GM23338 (cell line): ENCODE measurements around the gene PHACTR1. TPM values are rescaled to one million over a fixed set of nuclear protein-coding genes. Genes with fewer than 3 reads are reported as not detected.

Experiments
- ATAC-seq: fragments of 200-7000 bp; cut with Tn5 transposase; 3 replicates; pipeline ENCODE4 v1.9.1; 2020
- DNase-seq: peaks from one replicate; pipeline ENCODE4 v3.0.0-alpha.2; 2015; ENCODE audit warnings: low spot score
- H2AFZ ChIP-seq: fragments of 200-600 bp; sonication (generic); 2 replicates; pipeline ENCODE4 v1.8.0; 2016; ENCODE audit warnings: antibody characterized with exemption, mild to moderate bottlenecking, moderate library complexity
- H3F3A ChIP-seq: fragments of 200-600 bp; sonication (generic); replicated peaks from 2 replicates; pipeline ENCODE4 v1.8.0; 2017; ENCODE audit warnings: antibody characterized with exemption, mixed run types, low read depth
- H3K27ac ChIP-seq: fragments of 200-600 bp; sonication (generic); 2 replicates; pipeline ENCODE4 v1.6.1; 2016; ENCODE audit warnings: low read depth
- H3K27me3 ChIP-seq: fragments of 200-600 bp; sonication (generic); 2 replicates; pipeline ENCODE4 v1.8.0; 2016; ENCODE audit warnings: mild to moderate bottlenecking, mixed run types, moderate library complexity; ENCODE audit not compliant: insufficient read depth
- H3K36me3 ChIP-seq: fragments of 200-600 bp; sonication (generic); 2 replicates; pipeline ENCODE4 v1.8.0; 2016; ENCODE audit warnings: mild to moderate bottlenecking; ENCODE audit not compliant: insufficient read depth
- H3K4me1 ChIP-seq: fragments of 200-600 bp; sonication (generic); 2 replicates; pipeline ENCODE4 v1.8.0; 2016; ENCODE audit warnings: mild to moderate bottlenecking, moderate library complexity; ENCODE audit not compliant: insufficient read depth
- H3K4me2 ChIP-seq: fragments of 200-600 bp; sonication (generic); 2 replicates; pipeline ENCODE4 v1.7.1; 2017; ENCODE audit warnings: mixed run types
- H3K4me3 ChIP-seq: fragments of 200-600 bp; sonication (generic); 2 replicates; pipeline ENCODE4 v1.6.1; 2016; ENCODE audit warnings: mixed run types
- H3K79me2 ChIP-seq: fragments of 200-600 bp; sonication (generic); replicated peaks from 2 replicates; pipeline ENCODE4 v1.8.0; 2017; ENCODE audit warnings: mild to moderate bottlenecking; ENCODE audit not compliant: insufficient read depth
- H3K9me2 ChIP-seq: fragments of 200-600 bp; sonication (generic); 2 replicates; pipeline ENCODE4 v1.8.0; 2017; ENCODE audit not compliant: insufficient read depth
- H4K20me1 ChIP-seq: fragments of 200-600 bp; sonication (generic); replicated peaks from 2 replicates; pipeline ENCODE4 v1.8.0; 2017; ENCODE audit warnings: mild to moderate bottlenecking; ENCODE audit not compliant: insufficient read depth
- H3K27ac Mint-ChIP-seq: 2 replicates; pipeline ENCODE4 v1.8.0; 2020; ENCODE audit warnings: inconsistent platforms, mild to moderate bottlenecking, moderate library complexity, mixed read lengths
- H3K27me3 Mint-ChIP-seq: 3 replicates; pipeline ENCODE4 v1.8.0; 2022; ENCODE audit warnings: low read depth, mild to moderate bottlenecking, moderate library complexity, mixed read lengths, inconsistent platforms; ENCODE audit not compliant: insufficient read depth, poor library complexity
- H3K36me3 Mint-ChIP-seq: 3 replicates; pipeline ENCODE4 v1.8.0; 2021; ENCODE audit warnings: low read depth, mild to moderate bottlenecking, inconsistent platforms, moderate library complexity, mixed read lengths
- H3K4me1 Mint-ChIP-seq: 3 replicates; pipeline ENCODE4 v1.8.0; 2020; ENCODE audit warnings: mild to moderate bottlenecking, inconsistent platforms, mixed read lengths
- H3K4me3 Mint-ChIP-seq: 3 replicates; pipeline ENCODE4 v1.8.0; 2021; ENCODE audit warnings: moderate library complexity, mild to moderate bottlenecking, inconsistent platforms, mixed read lengths
- H3K9me3 Mint-ChIP-seq: 3 replicates; pipeline ENCODE4 v1.8.0; 2020; ENCODE audit warnings: moderate library complexity, mild to moderate bottlenecking, inconsistent platforms, mixed read lengths
- CREB1 ChIP-seq: fragments of 250-450 bp; sonication (Bioruptor Pico); IDR thresholded peaks from 2 replicates; pipeline ENCODE4 v1.5.0; 2020; ENCODE audit warnings: low read depth, mild to moderate bottlenecking, moderate library complexity
- EZH2 ChIP-seq: fragments of 200-600 bp; sonication (generic); IDR thresholded peaks from one replicate; pipeline ENCODE4 v1.8.0; 2017; ENCODE audit warnings: antibody characterized with exemption, mild to moderate bottlenecking, low read depth; ENCODE audit not compliant: unreplicated experiment
- EZH2phosphoT487 ChIP-seq: fragments of 200-600 bp; sonication (generic); IDR thresholded peaks from one replicate; pipeline ENCODE4 v1.8.1; 2018; ENCODE audit warnings: antibody characterized with exemption; ENCODE audit not compliant: unreplicated experiment
- JUNB ChIP-seq: IDR thresholded peaks from one replicate; pipeline ENCODE4 v1.6.1; 2016; ENCODE audit warnings: antibody characterized with exemption; ENCODE audit not compliant: unreplicated experiment
- NANOG ChIP-seq: IDR thresholded peaks from 2 replicates; pipeline ENCODE4 v1.6.1; 2016; ENCODE audit warnings: antibody characterized with exemption, borderline replicate concordance
- POLR2AphosphoS5 ChIP-seq: IDR thresholded peaks from 2 replicates; pipeline ENCODE4 v1.6.1; 2016; ENCODE audit warnings: antibody characterized with exemption, low read depth
- STAT1 ChIP-seq: IDR thresholded peaks from one replicate; pipeline ENCODE4 v1.6.1; 2016; ENCODE audit warnings: antibody characterized with exemption; ENCODE audit not compliant: unreplicated experiment
- ZNF114 ChIP-seq: fragments of 250-450 bp; sonication (Bioruptor Pico); IDR thresholded peaks from 2 replicates; pipeline ENCODE4 v1.5.0; 2020; ENCODE audit warnings: mild to moderate bottlenecking, moderate library complexity
- ZNF331 ChIP-seq: fragments of 250-450 bp; sonication (Bioruptor Pico); IDR thresholded peaks from 2 replicates; pipeline ENCODE4 v1.5.0; 2020; ENCODE audit warnings: low read depth, mild to moderate bottlenecking, moderate library complexity
- polyA plus RNA-seq: library from polyadenylated mRNA; unstranded; fragments of >200 nt; fragmentation: Nextera tagmentation; extraction: Ambion mirVana; gene quantifications from 2 replicates; pipeline ENCODE4 v1.2.1, GENCODE V29; 2016
- total RNA-seq: library from RNA; depleted of rRNA; stranded (reverse); fragments of >200 nt; shearing (Covaris generic); gene quantifications from 2 replicates; pipeline ENCODE4 v1.2.3, GENCODE V29; 2014
- TF ChIP-seq, protein P1 (sequence below): IDR thresholded peaks from one replicate; pipeline ENCODE4 v1.6.1; 2018; ENCODE audit warnings: antibody characterized with exemption; ENCODE audit not compliant: unreplicated experiment
- TF ChIP-seq, protein P2 (sequence below), 2 experiments: fragments of 200-600 bp in 1 of 2; sonication (generic) in 1 of 2; conservative IDR thresholded peaks; 2 replicates each; pipeline versions ENCODE4 v1.5.1 to v1.6.1; 2016 to 2017; ENCODE audit warnings: antibody characterized with exemption in 2 of 2, low read depth in 2 of 2, mild to moderate bottlenecking in 2 of 2, moderate library complexity in 1 of 2
- TF ChIP-seq, protein P3 (sequence below): IDR thresholded peaks from 2 replicates; pipeline ENCODE4 v1.6.1; 2016; ENCODE audit warnings: antibody characterized with exemption

Gene PHACTR1
- total and polyA plus RNA-seq, 2 experiments from 2014 or later = 5.9 to 19.3 TPM

DNA sequence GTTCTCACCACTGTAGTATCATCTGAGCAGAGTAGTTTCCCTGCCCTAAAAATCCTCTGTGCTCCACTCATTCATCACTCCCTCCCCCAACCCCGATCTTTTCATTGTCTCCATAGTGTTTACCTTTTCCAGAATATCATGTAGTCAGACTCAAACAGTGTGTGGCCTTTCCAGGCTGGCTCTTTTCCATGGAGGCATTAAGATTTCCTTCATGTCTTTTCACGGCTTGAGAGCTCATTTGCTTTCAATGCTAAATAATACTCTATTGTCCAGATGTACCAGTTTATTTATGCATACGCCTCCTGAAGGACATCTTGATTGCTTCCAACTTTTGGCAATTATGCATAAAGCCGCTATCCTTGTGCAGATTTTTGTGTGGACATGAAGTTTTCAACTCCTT lies 235.8 kb downstream of the PHACTR1 start:
- no peak overlapping the region for H2AFZ ChIP-seq
- no peak for DNase-seq
- H3K27ac Mint-ChIP-seq = no peak overlapping the region

DNA sequence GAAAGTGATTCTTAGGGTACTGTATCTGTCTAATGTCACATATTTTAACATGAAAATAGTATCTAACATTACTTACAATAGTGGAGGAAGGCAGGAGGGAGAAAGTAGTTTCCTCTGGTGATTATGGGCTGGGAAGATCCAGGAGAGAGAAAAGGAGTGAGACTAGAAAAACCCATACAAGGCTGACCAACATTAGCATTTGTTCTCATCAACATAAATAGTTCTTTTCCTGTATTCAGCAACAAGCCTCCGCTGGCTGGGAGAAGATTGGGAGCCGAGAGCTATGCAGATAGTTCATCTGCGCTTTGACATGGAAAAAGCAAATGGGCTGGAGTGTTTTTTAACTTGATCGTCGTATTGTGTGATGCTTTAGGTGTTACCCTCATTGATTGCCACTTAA lies 239.4 kb downstream of the PHACTR1 start:
- Histone ChIP-seq H3K36me3 (no peaks in the 10 kb centered on the region), H4K20me1 (0 out of 2 replicates have a peak, but pooled peaks cover 2% of the 10 kb centered on the region), H2AFZ (no peak overlapping the region), H3K27me3 (peaks cover 65% of the 10 kb centered on the region), H3K4me1 (peaks cover 30% of the 10 kb centered on the region), H3K4me2 (peak overlapping the region; percentile 83), H3K79me2 (no peaks in the 10 kb centered on the region), H3K4me3 (peak overlapping the region; percentile 57), H3K9me2 (no peaks in the 10 kb centered on the region), H3F3A (no peaks in the 10 kb centered on the region), H3K27ac (no peak overlapping the region)
- DNase-seq (peak; percentile 78), ATAC-seq (peak; percentile 45)
- Mint-ChIP-seq H3K27me3 (peaks cover 62% of the 10 kb centered on the region), H3K9me3 (no peaks in the 10 kb centered on the region), H3K27ac (no peak overlapping the region), H3K36me3 (no peaks in the 10 kb centered on the region), H3K4me3 (peak overlapping the region; percentile 73), H3K4me1 (peaks cover 35% of the 10 kb centered on the region)
- TF ChIP-seq STAT1 (no peak), NANOG (no peak), ZNF331 (CRISPR knock-in tag) (no peak), CREB1 (CRISPR knock-in tag) (no peak), EZH2phosphoT487 (no peak), POLR2AphosphoS5 (no peak), JUNB (no peak), ZNF114 (no peak)
- TF ChIP-seq, protein P1, sequence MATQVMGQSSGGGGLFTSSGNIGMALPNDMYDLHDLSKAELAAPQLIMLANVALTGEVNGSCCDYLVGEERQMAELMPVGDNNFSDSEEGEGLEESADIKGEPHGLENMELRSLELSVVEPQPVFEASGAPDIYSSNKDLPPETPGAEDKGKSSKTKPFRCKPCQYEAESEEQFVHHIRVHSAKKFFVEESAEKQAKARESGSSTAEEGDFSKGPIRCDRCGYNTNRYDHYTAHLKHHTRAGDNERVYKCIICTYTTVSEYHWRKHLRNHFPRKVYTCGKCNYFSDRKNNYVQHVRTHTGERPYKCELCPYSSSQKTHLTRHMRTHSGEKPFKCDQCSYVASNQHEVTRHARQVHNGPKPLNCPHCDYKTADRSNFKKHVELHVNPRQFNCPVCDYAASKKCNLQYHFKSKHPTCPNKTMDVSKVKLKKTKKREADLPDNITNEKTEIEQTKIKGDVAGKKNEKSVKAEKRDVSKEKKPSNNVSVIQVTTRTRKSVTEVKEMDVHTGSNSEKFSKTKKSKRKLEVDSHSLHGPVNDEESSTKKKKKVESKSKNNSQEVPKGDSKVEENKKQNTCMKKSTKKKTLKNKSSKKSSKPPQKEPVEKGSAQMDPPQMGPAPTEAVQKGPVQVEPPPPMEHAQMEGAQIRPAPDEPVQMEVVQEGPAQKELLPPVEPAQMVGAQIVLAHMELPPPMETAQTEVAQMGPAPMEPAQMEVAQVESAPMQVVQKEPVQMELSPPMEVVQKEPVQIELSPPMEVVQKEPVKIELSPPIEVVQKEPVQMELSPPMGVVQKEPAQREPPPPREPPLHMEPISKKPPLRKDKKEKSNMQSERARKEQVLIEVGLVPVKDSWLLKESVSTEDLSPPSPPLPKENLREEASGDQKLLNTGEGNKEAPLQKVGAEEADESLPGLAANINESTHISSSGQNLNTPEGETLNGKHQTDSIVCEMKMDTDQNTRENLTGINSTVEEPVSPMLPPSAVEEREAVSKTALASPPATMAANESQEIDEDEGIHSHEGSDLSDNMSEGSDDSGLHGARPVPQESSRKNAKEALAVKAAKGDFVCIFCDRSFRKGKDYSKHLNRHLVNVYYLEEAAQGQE = no peak
- TF ChIP-seq, protein P2, sequence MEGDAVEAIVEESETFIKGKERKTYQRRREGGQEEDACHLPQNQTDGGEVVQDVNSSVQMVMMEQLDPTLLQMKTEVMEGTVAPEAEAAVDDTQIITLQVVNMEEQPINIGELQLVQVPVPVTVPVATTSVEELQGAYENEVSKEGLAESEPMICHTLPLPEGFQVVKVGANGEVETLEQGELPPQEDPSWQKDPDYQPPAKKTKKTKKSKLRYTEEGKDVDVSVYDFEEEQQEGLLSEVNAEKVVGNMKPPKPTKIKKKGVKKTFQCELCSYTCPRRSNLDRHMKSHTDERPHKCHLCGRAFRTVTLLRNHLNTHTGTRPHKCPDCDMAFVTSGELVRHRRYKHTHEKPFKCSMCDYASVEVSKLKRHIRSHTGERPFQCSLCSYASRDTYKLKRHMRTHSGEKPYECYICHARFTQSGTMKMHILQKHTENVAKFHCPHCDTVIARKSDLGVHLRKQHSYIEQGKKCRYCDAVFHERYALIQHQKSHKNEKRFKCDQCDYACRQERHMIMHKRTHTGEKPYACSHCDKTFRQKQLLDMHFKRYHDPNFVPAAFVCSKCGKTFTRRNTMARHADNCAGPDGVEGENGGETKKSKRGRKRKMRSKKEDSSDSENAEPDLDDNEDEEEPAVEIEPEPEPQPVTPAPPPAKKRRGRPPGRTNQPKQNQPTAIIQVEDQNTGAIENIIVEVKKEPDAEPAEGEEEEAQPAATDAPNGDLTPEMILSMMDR (conservative IDR thresholded peaks at IDR 0.05; ENCODE audit: low read depth in 2 of 2) = no peak
- TF ChIP-seq, protein P3, sequence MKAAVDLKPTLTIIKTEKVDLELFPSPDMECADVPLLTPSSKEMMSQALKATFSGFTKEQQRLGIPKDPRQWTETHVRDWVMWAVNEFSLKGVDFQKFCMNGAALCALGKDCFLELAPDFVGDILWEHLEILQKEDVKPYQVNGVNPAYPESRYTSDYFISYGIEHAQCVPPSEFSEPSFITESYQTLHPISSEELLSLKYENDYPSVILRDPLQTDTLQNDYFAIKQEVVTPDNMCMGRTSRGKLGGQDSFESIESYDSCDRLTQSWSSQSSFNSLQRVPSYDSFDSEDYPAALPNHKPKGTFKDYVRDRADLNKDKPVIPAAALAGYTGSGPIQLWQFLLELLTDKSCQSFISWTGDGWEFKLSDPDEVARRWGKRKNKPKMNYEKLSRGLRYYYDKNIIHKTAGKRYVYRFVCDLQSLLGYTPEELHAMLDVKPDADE = no peak

More for the DNA sequence above, 235.8 kb downstream of the PHACTR1 start:
- Histone ChIP-seq H3K36me3 (no peaks in the 10 kb centered on the region), H3K9me2 (no peaks in the 10 kb centered on the region), H3K4me2 (no peak overlapping the region), H4K20me1 (no peaks in the 10 kb centered on the region), H3K27ac (no peak overlapping the region), H3K4me3 (no peak overlapping the region), H3K27me3 (peaks cover 28% of the 10 kb centered on the region), H3K79me2 (no peaks in the 10 kb centered on the region), H3K4me1 (peaks cover 15% of the 10 kb centered on the region), H3F3A (no peaks in the 10 kb centered on the region)
- Mint-ChIP-seq H3K4me1 (peaks cover 22% of the 10 kb centered on the region), H3K36me3 (no peaks in the 10 kb centered on the region), H3K9me3 (no peaks in the 10 kb centered on the region), H3K27me3 (peaks cover 28% of the 10 kb centered on the region), H3K4me3 (no peak overlapping the region)
- ATAC-seq = no peak
- no peak for TF ChIP-seq EZH2
- TF ChIP-seq, protein P2 (conservative IDR thresholded peaks at IDR 0.05; ENCODE audit: low read depth in 2 of 2) = no peak
- no peak for TF ChIP-seq JUNB
- no peak for TF ChIP-seq ZNF114
- TF ChIP-seq EZH2phosphoT487 = no peak
- TF ChIP-seq POLR2AphosphoS5 = no peak
- no peak for TF ChIP-seq CREB1 (CRISPR knock-in tag)
- TF ChIP-seq, protein P3 = no peak
